Activated CD4-positive, alpha-beta T cell treated with anti-CD3 and anti-CD28 coated beads for 4 hours (primary cell): ENCODE results near the gene XCR1.
"Not testable (repeated sequence)": the region's sequence is repeated elsewhere in the genome, so short reads cannot be mapped to it uniquely, and the experiment has no call there.

Experiments used
- DNase-seq, 2 donors: peaks; one replicate each; pipeline ENCODE4 v3.0.0-alpha.2; 2020

XCR1 gene

GRCh38 chr3:46038071-46038470 lies 10.8 kb upstream of the XCR1 start:
- not testable (repeated sequence) for DNase-seq

GRCh38 chr3:46036191-46036590 lies 8.9 kb upstream of the XCR1 start:
- DNase-seq: no peak

GRCh38 chr3:46031747-46032146 lies 4.5 kb upstream of the XCR1 start:
- DNase-seq: no peak

- no peak for DNase-seq
Observed at GRCh38 chr3:46031269-46031668, 4.0 kb upstream of the XCR1 start.

- no peak for DNase-seq
Observed at GRCh38 chr3:46030626-46031025, 3.3 kb upstream of the XCR1 start.

GRCh38 chr3:46029953-46030543 lies 2.8 kb upstream of the XCR1 start:
- DNase-seq: no peak

- DNase-seq: no peak
Observed at GRCh38 chr3:46027736-46028397, 584 bp upstream of the XCR1 start.

- DNase-seq: no peak
Observed at GRCh38 chr3:46025139-46025538, 2.1 kb downstream of the XCR1 start.

- no peak for DNase-seq
Observed at GRCh38 chr3:46024131-46024530, 3.2 kb downstream of the XCR1 start.

GRCh38 chr3:46022909-46023785 lies 4.1 kb downstream of the XCR1 start:
- no peak for DNase-seq

- no peak for DNase-seq
Observed at GRCh38 chr3:46021516-46021915, 5.8 kb downstream of the XCR1 start.

- no peak for DNase-seq
Observed at GRCh38 chr3:46020766-46021510, 6.3 kb downstream of the XCR1 start.

- DNase-seq: no peak
Observed at GRCh38 chr3:46019707-46020106, 7.6 kb downstream of the XCR1 start.

GRCh38 chr3:46017720-46018119 lies 9.6 kb downstream of the XCR1 start:
- DNase-seq: no peak

- DNase-seq: no peak
Observed at GRCh38 chr3:46013316-46014094, 13.8 kb downstream of the XCR1 start.

- DNase-seq: no peak
Observed at GRCh38 chr3:46012246-46012645, 15.0 kb downstream of the XCR1 start.

GRCh38 chr3:46010519-46011113 lies 16.7 kb downstream of the XCR1 start:
- no peak for DNase-seq

- DNase-seq: no peak
Observed at GRCh38 chr3:46008058-46008457, 19.2 kb downstream of the XCR1 start.

GRCh38 chr3:46007280-46007679 lies 20.0 kb downstream of the XCR1 start:
- DNase-seq: no peak

GRCh38 chr3:46006238-46007032 lies 20.8 kb downstream of the XCR1 start:
- DNase-seq: no peak

GRCh38 chr3:46003706-46004105 lies 23.6 kb downstream of the XCR1 start:
- DNase-seq: not testable (repeated sequence)
